Neural cell (in vitro differentiated cells): ENCODE results near the gene ABHD12B.

Experiments used
- CTCF ChIP-seq: fragments of 450-650 bp; IDR thresholded peaks from 2 replicates; pipeline ENCODE4 v1.5.1; 2014; ENCODE audit warnings: antibody characterized with exemption, mild to moderate bottlenecking, moderate library complexity; ENCODE audit not compliant: poor library complexity, severe bottlenecking
- EP300 ChIP-seq: fragments of 450-650 bp; conservative IDR thresholded peaks from 2 replicates; pipeline ENCODE4 v1.6.1; 2014; ENCODE audit warnings: antibody characterized with exemption, mild to moderate bottlenecking, moderate library complexity; ENCODE audit not compliant: poor library complexity, severe bottlenecking
- EZH2 ChIP-seq: fragments of 200-600, 300-800 bp; shearing (Covaris generic), sonication (generic); IDR thresholded peaks from 2 replicates; pipeline ENCODE4 v1.6.1; 2014; ENCODE audit warnings: antibody characterized with exemption, low read length, borderline replicate concordance, mild to moderate bottlenecking; ENCODE audit not compliant: insufficient read depth, poor library complexity, severe bottlenecking
- MXI1 ChIP-seq: fragments of 450-650 bp; conservative IDR thresholded peaks from 2 replicates; pipeline ENCODE4 v1.6.1; 2014; ENCODE audit warnings: antibody characterized with exemption, mild to moderate bottlenecking; ENCODE audit not compliant: poor library complexity, severe bottlenecking

- TF ChIP-seq CTCF (no peak), EZH2 (no peak), MXI1 (no peak), EP300 (no peak)
These were observed 63.5 kb downstream of the ABHD12B start for GRCh38 chr14:50935126-50936015.
